ENCODE results near the gene HACD3. TPM values are rescaled to one million over a fixed set of nuclear protein-coding genes. Genes with fewer than 3 reads are reported as not detected.

Gene HACD3
- total and polyA plus RNA-seq, 2 of the 13 experiments (the other 11 are each of a cell fraction or from before 2014, with no cell fraction given): 73.6 to 161 TPM

- Histone ChIP-seq H3K4me3 (replicated peaks in 1 of 3; ENCODE audit: insufficient read depth in 1 of 3, low read depth in 2 of 3, low read length in 3 of 3) (no peak overlapping the region), H3K9me3 (ENCODE audit: low read length) (no peaks in the 10 kb centered on the region), H4K20me1 (ENCODE audit: insufficient read depth, low read length) (no peaks in the 10 kb centered on the region), H3K4me1 (ENCODE audit: insufficient read depth, low read length) (peaks cover 25% of the 10 kb centered on the region), H3K4me2 (ENCODE audit: low read depth, low read length) (no peak overlapping the region), H2AFZ (ENCODE audit: low read length) (no peak overlapping the region), H3K36me3 (replicated peaks in 1 of 2; ENCODE audit: control insufficient read depth in 1 of 2, insufficient read depth in 2 of 2, low read length in 2 of 2) (peaks cover 9 to 63% of the 10 kb centered on the region in 2 experiments), H3K27me3 (ENCODE audit: control insufficient read depth in 1 of 2, insufficient read depth in 2 of 2, low read length in 2 of 2) (no peaks in the 10 kb centered on the region), H3K27ac (ENCODE audit: extremely low read length, insufficient read depth, low read length) (no peak overlapping the region), H3K79me2 (ENCODE audit: insufficient read depth, low read length) (no peaks in the 10 kb centered on the region), H3K9ac (ENCODE audit: insufficient read depth, low read depth, low read length) (no peak overlapping the region)
- TF ChIP-seq U2AF2 (IDR thresholded peaks at IDR 0.05; ENCODE audit: low read depth, low read length) (no peak), ZNF572 (CRISPR knock-in tag; IDR thresholded peaks at IDR 0.05) (no peak), HDAC2 (CRISPR knock-in tag; IDR thresholded peaks at IDR 0.05) (no peak), ARID5B (CRISPR knock-in tag; IDR thresholded peaks at IDR 0.05) (no peak), IKZF4 (CRISPR knock-in tag; IDR thresholded peaks at IDR 0.05; ENCODE audit: borderline replicate concordance, low read depth, not compliant biosample characterization) (no peak), SOX13 (IDR thresholded peaks at IDR 0.05) (no peak), SOX13 (CRISPR knock-in tag; conservative IDR thresholded peaks at IDR 0.05 in 1 of 2, IDR thresholded peaks at IDR 0.05 in 1 of 2) (no peak), RARA (CRISPR knock-in tag; IDR thresholded peaks at IDR 0.05) (no peak), ARHGAP35 (CRISPR knock-in tag; IDR thresholded peaks at IDR 0.05; ENCODE audit: borderline replicate concordance) (no peak), FOXA1 (IDR thresholded peaks at IDR 0.05) (no peak), FOXA1 (CRISPR knock-in tag; IDR thresholded peaks at IDR 0.05) (no peak)
- TF ChIP-seq, protein P1, sequence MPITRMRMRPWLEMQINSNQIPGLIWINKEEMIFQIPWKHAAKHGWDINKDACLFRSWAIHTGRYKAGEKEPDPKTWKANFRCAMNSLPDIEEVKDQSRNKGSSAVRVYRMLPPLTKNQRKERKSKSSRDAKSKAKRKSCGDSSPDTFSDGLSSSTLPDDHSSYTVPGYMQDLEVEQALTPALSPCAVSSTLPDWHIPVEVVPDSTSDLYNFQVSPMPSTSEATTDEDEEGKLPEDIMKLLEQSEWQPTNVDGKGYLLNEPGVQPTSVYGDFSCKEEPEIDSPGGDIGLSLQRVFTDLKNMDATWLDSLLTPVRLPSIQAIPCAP (CRISPR knock-in tag; IDR thresholded peaks at IDR 0.05; ENCODE audit: low read depth): no peak
- TF ChIP-seq, protein P2, sequence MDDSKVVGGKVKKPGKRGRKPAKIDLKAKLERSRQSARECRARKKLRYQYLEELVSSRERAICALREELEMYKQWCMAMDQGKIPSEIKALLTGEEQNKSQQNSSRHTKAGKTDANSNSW (CRISPR knock-in tag; IDR thresholded peaks at IDR 0.05; ENCODE audit: borderline replicate concordance): no peak
- 95% methylated on average over 3 of the region's 3 CpGs for WGBS (ENCODE audit: low lambda C conversion rate)
- intact Hi-C loops (cut with micrococcal nuclease; ENCODE audit: unreplicated experiment) (no loop called here), in situ Hi-C loops (cut with HindIII; ENCODE audit: extremely low pct_ligation_motif_present, low pct_unique_long_range_greater_than_20kb) (no loop called here)
- ATAC-seq: no peak; the same call in 1 of the 3 replicates
- BruUV-seq (replicated peaks): no TSS peak
- POLR2A ChIA-PET: interaction anchor here (1.4 kb wide), 1 partner anchor 32 kb away, joined by 6 read pairs; the partner anchor contains the start of gene INTS14
- no peak for DNase-seq (ENCODE audit: low spot score)
- CTCF ChIA-PET (ENCODE audit: low intra/inter-chr PET ratio, low total read pairs): no interaction called here
- no peak for FAIRE-seq
Measured at GRCh38 chr15:65579762-65580161, 49.5 kb downstream of the HACD3 start.

Data from HepG2 (cell line).